Colon (tissue), 2 donors: ENCODE results near the gene SLC15A3.

Source experiments
- FAIRE-seq: peaks from 2 replicates; lab custom pipeline; 2012; peaks lifted over from hg19 to GRCh38; lab: Jason Lieb, UNC
- donor health status: control.
- donor health status: control.

The SLC15A3 gene

DNA sequence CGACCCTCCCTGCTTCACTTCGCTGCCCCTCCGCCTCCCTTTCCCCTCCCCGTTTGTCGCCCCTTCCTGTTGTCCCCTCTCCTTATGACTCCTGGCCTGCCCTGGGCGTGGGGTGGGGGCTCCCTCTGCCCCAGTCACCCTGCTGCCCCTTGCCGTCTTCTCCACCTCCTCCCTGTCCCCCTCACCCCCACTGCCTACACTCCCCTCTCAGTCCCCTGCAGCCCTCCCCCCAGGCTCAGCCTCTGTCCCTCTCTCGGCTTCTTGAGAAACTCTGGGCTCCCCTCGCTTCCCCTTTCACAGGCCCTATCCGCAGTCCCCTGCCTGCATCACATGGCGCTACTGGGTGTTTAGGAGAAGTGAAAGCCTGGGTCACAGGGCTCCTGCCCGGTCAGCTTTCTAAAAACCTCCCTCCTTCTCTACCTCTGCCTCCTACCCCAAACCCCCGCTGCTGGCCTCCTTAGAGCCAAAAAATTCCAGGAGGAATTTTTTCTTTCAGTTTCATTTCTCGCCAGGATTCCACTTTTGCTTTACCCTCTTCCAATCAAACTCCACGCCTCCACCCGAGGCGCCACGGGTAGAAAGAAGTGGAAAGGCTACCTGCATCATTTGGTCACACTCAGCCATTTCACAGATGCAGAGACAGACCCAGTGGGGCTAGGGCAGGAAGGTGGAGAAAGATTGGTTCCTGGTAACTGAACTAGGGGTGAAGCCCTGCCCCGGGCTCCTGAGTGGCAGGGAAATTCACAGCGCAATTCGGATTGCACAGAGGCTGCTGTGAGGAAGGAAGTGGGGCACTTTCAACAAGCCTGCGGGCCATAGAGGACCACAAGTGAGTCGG is at the start of gene SLC15A3:
TSS of gene SLC15A3 (minus strand) at position 273 of the 838 bp plus-strand sequence. CDS start 625 bp downstream, outside the sequence.
- FAIRE-seq, result no peak

DNA sequence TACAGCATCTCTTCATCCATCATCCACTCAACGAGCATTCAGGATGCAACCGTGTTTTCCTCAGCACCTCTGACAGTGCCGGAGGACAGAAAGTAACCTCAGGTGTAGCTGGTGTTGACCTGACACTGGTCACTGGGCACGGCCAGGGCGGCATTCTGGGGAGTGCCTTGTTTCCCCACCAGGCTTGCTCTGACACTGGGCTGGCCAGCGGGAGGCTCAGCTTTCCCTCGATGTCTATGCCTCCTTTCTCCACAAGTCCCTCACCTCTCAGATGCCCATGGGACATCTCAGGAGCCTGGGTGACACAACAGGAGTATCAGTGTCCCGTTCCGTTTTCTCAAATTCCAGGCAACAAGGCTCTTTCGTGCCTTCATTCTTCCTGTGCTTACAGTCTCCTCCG is 48.5 kb upstream of the SLC15A3 start:
- no peak for FAIRE-seq

DNA sequence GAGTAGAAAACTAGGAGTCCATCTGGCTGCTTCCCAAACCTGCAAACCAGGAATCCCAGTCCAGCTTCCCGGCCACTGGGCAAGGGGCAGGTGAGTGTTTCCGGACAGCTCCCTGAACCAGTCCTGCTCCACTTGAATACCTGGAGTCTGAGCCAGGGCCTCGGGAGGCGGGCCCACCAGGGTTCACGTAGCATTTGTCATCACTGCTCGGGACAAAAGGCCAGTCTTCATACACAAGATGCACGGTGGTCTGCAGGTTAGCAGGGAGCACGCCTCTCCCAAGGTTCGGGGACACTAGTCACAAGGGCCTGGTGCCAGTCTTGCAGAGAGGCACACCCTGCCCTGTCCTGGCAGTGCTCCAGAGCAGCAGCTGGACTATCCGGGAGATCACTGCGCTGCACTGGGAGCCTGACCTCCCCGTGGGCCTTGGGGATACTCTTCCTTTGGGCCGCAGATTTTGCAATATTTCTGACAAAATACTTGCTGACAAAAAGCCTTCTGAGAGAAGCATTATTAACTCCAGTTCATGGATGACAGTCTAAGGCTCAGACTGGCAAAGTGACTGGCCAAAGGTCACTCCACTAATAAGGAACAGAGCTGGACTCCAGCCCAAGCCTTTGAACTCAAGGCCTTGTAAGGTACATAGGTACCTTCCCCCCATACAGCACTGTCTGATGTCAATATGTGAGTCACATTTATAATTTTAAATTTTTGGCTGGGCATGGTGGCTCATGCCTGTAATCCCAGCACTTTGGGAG is 44.6 kb upstream of the SLC15A3 start:
- no peak for FAIRE-seq

DNA sequence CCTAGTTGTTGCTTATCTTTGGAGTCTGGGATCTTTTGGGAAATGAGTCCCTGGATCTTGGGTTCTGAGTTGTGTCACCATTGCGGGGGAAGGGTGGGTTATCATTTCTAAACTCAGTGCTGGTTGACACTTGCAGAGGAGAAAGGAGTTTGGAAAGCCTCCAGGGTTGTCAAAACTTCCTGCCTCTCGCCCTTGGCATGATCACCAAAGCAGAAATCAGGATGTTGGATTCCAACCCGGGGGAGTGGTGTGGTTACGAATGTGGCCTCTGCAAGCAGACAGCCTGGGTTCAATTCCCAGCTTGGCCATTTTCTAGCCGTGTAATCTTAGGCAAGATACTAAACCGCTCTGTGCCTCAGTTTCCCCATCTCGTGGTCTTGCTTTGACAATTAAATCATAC is 43.8 kb upstream of the SLC15A3 start:
- FAIRE-seq, result no peak

DNA sequence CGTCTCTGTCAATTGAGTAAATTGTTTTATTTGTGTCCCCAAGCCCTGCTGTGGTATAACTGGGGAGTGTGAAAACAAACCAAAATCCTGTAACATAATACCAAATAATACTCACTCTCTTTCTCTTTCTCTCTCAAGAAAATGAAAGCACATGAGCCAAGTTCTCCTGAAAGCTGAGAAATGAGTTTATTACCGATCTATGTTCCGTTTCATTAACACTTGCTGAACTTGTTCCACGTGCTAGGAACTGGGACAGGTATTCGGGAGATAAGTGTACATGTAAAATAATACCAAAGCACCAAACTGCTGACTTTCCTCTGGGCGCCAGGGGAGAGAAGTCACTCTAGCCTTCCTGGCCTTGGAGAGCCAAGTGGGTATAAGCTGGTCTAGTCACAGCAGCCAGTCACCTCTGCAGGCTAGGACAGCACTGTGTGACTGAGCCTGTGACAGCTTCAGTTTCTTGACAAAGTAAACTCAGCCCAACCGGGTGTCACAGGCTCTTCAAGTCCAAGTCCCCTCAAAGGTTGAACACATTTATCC is 42.6 kb upstream of the SLC15A3 start:
- no peak for FAIRE-seq

DNA sequence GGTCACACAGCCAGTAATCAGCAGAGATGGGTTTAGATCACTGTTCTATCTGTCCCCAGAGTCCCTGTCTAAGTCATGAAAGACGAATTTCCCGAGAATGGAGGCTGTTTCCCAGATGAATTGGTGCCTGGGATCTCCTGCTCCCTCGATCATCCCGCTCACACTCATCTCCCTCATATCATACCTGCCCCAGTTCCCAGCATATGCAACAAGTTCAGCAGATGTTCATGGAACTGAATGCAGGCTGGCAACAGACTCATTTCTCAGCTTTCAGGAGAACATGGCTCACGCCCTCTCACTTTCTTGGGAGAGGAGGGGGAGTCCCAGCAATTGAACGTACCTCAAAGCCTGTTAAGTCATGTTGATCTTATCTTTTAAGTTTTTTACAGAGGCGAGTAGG is 41.6 kb upstream of the SLC15A3 start:
- FAIRE-seq, result no peak

DNA sequence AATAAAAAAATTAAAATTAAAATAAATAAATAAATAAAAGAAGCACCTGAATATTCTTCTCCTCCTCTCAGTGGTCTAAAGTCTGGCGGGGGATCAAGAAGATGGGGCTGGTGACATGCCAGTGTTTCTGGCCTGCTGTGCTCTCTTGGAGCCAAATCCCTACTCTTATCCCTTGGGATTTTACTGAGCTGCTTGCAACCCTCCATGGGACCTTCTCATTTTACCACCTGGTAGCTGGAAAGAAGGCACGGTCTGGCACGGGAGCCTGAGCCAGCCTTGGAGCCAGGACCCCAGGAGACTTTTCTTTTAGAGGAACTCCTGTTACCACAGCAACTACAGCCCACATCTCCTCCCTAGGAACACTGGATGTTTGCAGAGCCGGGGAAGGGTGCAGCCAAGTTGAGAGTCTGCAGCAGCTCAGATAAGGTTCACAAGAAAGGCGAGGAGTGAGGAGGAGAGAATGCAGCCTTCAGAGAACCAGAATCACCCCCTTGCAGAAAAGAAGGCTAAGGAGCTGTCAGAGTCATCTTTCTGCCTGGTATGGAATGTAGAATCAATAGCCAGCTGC is 41.0 kb upstream of the SLC15A3 start:
- FAIRE-seq, result no peak

DNA sequence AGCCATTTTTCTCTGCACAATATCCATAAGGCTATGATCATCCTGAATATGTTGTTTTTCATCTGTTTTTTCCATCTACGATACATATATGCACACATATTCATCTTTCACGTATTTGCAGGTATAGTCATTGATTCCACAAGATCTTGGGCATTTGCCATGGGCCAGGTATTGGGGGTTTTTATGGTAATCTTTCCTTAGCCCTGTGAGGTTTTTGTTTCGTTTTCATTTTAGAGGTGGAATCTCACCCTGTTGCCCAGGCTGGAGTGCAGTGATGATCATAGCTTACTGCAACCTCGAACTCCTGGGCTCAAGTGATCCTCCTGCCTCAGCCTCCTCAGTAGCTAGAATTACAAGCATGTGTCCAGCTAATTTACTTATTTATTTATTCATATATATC is 39.5 kb upstream of the SLC15A3 start:
- FAIRE-seq, result no peak

DNA sequence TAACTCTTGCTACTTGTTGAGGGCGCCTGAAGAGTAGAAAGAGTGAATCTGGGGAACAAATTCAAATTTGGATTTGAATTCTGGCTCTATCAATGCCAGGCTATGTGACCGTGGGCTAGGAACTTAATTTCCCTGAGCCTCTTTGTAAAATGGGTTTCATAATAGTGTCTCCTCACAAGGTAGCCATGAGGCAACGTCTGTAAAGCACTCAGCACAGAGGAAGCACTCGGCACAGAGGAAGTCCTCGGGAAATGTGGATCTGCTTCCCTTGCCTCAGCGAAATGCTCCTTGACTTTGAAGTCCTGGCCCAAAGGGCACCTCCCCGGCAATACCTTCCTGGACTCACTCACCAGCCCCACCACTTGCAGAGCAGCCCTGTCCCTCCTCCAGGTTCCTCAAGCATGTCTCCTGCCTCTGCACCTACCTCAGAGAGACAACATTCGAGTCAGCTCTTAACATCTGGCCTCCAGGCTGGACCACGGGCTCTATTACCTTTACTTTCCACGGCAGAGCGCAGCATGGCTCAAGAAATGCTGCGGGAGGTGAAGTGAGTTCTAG is 37.2 kb upstream of the SLC15A3 start:
- no peak for FAIRE-seq

DNA sequence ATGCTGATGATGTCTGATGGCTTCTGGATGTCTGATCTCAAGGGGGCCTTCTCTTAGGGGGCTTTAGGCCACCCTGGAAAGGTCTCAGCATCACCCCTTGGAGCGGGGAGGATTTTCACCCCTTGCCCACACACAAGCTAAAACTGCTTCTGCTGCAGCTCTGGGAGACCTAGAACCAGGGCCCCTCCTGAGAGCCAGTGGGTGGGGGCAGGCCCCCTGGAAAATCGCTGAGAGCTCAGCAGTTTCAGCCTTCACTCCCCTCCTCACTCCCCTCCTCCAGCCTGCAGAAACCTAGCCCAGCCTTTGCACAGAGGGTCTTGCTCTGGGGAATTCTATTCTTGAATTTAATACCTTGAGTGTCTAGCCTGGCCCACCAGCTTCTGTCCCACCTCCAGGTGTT is 36.7 kb upstream of the SLC15A3 start:
- no peak for FAIRE-seq

DNA sequence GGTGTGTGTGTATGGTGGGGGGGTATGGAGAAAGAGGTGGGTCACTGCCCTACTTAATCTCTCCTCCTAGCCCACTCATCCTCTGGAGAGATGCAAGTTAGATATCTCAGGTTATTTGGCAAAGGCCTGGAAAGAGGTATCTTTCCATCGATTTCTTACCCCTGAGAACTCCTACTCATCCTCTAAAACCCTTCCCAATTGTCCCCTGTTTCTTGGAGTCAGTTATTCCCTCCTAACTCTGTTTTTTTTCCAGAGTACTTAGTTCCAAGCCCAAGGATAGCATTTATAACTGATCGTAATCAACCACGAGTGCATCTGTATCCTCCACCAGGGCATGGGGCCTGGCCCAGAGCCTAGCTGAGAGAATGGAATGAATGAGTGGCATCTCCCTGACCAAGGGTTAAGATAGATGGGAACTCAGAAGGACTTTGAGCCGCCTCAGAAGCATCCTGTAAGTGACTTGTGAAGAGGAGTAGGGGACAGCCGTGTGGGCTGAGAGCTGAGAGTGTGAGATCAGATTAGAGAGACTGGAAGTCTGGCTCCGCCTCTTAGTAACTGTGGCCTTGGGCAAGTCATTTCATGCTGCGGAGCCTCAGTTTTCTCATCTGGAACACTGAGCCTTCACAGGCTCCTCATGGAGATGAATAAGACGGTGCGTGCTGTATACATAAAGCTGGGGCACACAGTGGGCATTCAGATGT is 35.8 kb upstream of the SLC15A3 start:
- no peak for FAIRE-seq

DNA sequence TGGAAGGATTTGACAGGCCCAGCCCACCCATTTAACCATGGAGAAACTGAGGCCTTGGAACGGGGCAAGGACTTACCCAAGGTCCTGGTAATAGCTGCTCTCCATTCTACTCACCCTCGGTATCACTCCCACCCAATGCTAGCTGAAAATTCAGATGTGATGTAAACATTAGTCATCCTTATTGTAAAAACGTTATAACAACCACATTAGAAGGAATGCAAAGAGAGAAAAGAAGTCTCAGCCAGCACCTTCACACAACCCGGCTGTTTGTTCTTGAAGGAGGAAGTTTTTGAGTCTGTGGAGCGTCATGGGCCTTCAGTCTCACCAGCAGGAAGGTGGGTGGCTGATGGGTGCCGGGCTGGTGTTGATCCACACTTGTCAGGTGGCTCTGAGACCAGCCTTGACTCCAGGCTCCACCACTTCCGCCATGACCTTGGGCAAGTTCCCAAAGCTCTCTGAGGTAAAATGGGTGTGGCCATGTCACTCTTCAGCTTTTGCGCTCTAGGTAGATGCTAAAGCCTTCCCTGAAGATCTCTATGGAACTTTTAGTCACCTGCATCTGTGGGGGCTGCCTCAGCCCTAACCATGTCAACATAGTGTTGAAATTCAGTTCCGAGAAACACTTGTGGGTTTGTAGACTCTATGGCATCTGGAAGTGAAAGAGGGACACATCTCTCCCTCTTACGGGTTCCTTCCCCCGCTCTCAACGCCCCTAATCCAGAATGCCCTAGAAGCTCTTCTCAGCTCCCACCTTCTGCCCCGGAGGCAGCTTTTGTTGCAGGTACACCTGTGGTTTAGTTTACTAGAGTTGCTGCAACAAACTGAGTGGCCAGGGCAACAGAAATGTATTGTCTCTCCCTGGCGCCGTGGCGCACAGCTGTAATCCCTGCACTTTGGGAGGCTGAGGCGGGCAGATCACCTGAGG is 34.3 kb upstream of the SLC15A3 start:
- no peak for FAIRE-seq

DNA sequence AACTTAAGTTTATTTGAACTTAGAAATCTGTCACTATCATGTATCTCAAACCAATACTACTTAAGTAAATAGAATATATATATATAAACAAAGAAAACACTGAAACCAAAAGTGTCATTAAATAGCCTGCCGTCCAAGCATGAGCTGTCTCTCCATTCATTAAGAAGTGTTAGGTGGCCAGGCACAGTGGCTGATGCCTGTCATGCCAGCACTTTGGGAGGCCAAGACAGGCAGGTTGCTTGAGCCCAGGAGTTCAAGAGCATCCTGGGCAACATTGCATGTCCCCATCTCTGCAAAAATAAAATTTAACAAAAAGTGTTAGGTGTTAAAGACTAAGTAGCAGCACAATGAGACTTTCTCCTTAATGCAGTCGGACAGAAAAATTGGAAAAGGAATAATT is 33.5 kb upstream of the SLC15A3 start:
- no peak for FAIRE-seq

DNA sequence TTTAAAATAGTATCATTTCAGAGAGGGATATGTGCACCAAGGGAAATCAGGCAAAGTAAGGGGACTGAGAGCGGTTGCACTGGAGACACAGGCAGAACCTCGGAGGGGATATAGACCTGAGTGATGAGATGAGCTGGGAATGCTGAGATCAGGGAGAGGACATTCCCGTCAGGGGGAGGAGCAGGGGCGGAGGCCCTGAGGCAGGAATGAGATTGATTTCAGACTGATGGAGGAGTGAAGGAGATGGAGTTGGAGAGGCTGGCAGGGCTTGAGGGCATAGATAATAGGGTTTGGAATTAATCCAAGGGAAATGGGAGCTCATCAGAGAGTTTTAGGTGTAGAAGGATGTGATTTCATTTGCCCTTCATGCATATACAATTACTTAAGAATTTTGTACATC is 32.7 kb upstream of the SLC15A3 start:
- FAIRE-seq, result no peak

DNA sequence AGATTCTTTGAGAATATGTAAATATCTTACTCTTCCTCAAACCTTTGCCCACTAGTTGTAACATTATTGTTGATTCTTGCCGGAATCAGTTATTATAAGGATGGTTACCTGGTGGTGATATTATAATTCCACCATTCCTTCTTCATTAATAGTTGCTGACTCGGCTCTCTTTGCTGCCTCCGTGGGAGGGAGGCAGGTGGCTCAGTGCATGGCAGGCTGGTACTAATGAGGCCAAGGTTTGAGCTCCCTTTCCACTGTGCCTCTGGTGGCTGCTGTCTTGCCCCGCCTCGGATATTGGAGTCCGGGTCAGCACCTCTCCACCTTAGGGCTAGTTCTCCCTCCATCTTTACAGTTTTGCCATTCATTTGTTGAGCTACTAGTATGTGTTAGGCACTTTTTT is 32.2 kb upstream of the SLC15A3 start:
- no peak for FAIRE-seq

DNA sequence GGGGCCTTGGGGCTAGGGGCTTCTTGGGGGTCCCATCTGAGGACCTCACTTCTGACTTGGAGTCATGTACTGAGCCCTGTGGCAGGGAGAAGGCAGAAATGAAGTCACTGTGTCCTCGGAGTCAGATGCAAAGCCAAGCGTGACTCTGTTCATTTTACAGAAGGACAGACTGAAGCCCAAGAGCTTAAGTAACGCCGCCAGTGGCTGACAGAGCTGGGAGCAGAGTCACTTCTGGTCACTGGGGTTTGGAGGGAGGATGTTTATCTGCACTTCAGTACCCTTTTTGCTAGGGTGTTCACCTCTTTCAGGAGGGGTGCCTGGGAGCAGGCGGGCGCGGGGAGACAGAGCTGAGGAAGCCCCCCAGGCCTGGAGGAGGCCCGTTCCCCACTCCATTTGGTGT is 30.2 kb upstream of the SLC15A3 start:
- FAIRE-seq, result no peak

DNA sequence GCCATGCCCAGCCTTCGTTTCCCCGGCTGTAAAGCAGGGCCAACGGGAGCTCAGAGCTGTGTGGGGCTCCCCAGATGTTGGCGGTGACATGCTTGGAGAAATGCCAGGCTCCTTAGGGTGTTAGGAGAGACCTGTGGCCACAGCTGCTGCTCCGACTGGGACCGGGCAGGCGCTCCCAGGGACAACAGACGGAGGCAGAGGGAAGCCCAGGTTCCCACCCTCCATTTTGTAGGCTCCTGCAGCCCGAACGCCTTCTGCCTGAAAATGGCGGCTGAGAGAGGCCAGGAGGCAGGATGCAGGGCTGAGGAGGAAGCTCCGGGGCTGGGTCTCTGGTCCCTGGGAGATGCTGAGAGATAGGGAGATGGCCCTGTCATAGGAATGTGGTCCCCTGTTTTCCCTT is 29.5 kb upstream of the SLC15A3 start:
- no peak for FAIRE-seq

DNA sequence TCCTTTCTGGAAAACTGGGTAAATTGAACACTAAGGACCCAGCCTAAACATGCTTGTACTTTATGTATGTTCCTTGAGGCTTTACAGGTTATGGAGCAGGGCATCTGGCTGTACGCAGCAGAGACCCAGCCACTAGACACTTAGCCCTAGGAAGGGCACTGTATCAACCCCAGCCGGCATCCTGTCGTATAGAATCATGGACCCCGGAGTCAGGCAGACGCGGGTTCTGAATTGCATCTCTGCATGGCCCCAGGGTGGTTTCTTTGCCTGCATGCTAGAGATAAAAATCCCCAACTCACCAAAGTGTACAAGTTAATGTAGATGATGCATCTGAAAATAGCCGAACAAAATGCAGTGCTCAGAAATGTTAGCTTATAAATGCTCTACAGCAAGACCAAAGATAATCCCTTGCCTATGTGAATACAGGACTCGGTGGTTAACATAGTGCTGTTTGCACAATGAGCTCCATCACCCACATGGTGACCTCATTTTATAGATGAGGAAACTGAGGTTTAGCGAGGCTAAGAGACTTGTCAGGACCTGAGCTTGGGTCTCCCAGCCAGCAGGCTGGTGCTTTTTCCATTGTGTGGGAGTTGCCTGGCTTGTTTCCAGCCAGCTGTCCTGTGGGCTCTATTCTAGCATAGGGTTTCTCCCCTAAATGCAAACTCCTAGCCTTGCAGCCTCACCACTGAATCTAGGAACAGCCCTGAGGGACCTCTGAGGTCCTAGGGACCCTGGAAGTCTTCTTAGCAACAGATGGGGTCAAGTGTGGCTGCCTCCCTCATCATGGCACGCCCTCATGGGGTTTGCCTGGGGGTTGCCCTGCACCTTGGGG is 26.8 kb upstream of the SLC15A3 start:
- FAIRE-seq, result no peak

DNA sequence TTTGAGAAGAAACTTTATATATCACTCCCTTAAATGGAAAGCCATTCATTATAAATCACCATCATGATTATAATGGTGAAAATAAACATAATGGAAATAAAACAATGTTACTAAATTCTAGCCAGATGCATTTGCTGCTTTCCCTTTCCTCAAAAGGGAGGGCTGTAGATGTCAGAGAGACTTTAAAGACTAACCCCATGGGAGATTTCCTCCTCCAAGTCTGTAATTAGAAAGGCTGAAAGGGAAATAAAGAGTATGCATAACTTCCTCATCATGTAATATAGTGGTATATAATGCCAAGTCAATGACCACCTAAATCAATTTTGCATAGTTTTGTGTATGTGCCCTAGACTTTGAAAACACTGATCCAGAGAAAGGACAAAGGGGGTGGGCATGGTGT is 25.9 kb upstream of the SLC15A3 start:
- FAIRE-seq, result no peak

DNA sequence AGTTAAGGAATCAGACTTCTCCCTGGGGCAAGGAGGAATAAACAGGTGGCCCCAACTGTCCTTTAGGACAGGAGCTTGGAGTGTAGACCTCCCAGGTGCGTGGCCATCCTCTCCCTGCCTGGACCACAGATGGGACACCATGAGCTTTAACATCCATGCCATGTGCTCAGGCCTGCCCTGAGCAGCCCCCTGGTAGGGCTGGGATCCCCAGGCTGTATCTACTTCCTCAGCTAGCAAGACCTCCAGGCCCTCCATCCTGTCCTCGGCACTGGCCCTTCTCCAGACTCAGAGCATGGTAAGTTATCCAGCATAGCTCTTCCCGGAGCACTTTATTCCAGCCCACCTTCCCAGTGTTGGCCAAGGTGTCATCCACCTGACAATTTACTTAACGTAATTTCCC is 25.2 kb upstream of the SLC15A3 start:
- no peak for FAIRE-seq
